Brain microvascular endothelial cell (primary cell): Measurements from ENCODE around the gene CDCP2.

Experiments
- DNase-seq: peaks from one replicate; pipeline ENCODE4 v3.0.0-alpha.2; 2020
- H3K27ac ChIP-seq: fragments of 250-450 bp; sonication (Bioruptor Pico); 2 replicates; pipeline ENCODE4 v1.5.1; 2020; ENCODE audit warnings: mild to moderate bottlenecking, moderate library complexity
- H3K27me3 ChIP-seq: fragments of 250-450 bp; sonication (Bioruptor Pico); replicated peaks from 2 replicates; pipeline ENCODE4 v1.5.1; 2020; ENCODE audit warnings: mild to moderate bottlenecking
- H3K36me3 ChIP-seq: fragments of 250-450 bp; sonication (Bioruptor Pico); replicated peaks from 2 replicates; pipeline ENCODE4 v1.5.1; 2020; ENCODE audit warnings: mild to moderate bottlenecking
- H3K4me3 ChIP-seq: 2 replicates; pipeline ENCODE4 v1.5.1; 2011; ENCODE audit warnings: low read depth, mild to moderate bottlenecking, control low read depth, low read length, moderate library complexity
- in situ Hi-C: cut with HindIII; loops from 2 replicates; pipeline ENCODE4 v1.10.0; 2017; ENCODE audit warnings: low sequenced_read_pairs, low pct_ligation_motif_present
- TF ChIP-seq, protein P1 (sequence below): IDR thresholded peaks from 2 replicates; pipeline ENCODE4 v1.5.1; 2011; ENCODE audit warnings: low read depth, mild to moderate bottlenecking, moderate library complexity, low read length, control low read depth, inconsistent platforms; ENCODE audit errors: missing control alignments

CDCP2 gene

DNA sequence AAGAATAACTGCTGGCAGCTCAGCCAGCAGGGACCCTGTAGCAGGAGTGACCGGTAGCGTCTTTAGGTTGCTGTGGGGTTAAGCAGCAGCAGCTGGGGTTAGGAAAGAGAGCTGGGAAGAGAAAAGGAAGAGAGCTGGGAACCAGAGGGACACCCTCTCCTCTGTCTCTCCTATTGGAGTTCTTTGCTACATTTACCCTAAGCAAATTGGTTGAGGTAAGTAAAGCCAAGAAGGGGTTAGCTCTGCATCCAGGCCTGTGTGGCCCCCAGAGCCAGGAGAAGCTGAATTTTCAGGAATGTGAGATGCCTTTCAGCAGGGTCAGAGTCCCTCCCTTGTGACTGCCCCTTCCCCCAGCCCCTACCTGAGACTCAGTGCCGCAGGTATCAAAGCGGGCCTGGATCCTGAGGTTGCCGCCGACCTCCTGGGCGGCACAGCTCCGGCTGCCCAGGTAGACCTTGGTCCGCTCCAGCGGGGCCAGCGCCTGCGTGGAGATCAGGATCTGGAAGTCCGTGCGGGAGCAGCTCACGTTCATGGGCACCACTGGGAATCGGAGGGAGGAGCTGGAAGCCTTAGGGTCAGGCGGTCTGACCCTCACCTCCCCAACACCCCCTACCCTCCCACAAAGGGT is 16.4 kb downstream of the CDCP2 start:
- TF ChIP-seq, protein P1, sequence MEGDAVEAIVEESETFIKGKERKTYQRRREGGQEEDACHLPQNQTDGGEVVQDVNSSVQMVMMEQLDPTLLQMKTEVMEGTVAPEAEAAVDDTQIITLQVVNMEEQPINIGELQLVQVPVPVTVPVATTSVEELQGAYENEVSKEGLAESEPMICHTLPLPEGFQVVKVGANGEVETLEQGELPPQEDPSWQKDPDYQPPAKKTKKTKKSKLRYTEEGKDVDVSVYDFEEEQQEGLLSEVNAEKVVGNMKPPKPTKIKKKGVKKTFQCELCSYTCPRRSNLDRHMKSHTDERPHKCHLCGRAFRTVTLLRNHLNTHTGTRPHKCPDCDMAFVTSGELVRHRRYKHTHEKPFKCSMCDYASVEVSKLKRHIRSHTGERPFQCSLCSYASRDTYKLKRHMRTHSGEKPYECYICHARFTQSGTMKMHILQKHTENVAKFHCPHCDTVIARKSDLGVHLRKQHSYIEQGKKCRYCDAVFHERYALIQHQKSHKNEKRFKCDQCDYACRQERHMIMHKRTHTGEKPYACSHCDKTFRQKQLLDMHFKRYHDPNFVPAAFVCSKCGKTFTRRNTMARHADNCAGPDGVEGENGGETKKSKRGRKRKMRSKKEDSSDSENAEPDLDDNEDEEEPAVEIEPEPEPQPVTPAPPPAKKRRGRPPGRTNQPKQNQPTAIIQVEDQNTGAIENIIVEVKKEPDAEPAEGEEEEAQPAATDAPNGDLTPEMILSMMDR = no peak
- Histone ChIP-seq H3K27me3 (no peaks in the 10 kb centered on the region), H3K27ac (no peak overlapping the region), H3K36me3 (no peaks in the 10 kb centered on the region), H3K4me3 (no peak overlapping the region)
- in situ Hi-C loops = no loop called here
- no peak for DNase-seq

DNA sequence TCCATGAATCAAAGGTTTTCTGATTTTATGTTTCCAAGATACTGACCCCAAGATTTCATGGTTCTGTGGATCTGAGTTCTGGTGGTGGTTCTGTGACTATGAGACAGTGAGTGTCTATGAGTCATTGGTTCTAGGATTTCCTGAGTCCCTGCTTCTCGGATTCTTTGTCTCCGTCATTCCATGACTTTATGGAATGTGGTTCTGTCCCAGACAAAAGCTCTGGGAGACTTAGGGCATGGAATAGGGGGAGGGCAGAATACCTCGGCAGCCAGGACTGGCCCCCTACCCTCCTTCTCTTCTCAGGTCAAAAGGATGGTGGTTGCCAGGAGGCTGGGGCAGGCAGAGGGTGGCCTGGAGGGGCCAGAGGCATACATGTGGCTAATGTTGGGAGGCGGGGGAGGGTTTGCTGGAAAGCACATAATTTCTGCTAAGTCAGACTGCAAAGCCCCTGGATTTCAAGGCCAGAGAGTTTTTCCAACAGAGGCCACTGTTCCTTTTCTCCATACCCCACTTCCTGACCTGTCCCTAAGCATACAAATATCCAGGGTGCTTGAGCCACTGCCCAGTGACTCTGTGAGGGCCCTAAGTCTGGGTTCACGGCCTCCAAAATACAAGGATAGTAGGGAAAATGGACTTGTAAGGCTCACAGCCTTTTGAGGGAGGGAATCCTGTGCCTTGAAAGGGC is 17.2 kb downstream of the CDCP2 start:
- DNase-seq = no peak
- Histone ChIP-seq H3K36me3 (no peaks in the 10 kb centered on the region), H3K4me3 (no peak overlapping the region), H3K27ac (no peak overlapping the region), H3K27me3 (no peaks in the 10 kb centered on the region)
- TF ChIP-seq, protein P1 = no peak
- in situ Hi-C loops = no loop called here

DNA sequence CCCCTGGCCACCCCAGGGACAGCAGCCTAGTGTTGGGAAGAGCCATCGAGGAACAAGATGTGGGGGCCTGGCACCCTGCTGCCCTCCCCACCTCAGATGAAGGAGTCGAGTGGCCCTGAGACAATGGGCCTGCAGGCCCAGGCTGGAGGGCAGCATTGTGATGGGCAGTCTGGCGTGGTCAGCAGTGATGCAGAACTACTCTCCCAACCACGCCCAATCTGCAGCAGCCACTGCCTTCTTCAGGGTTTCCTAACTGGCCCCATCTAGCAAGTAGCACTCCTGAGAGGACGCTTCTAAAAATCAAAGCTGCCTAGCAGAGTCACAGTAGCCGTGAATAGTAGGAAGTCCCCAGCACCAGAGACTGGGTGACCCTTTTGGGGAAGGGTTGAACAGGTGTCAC is 18.5 kb downstream of the CDCP2 start:
- Histone ChIP-seq H3K27me3 (no peaks in the 10 kb centered on the region), H3K36me3 (no peaks in the 10 kb centered on the region), H3K4me3 (no peak overlapping the region), H3K27ac (no peak overlapping the region)
- in situ Hi-C loops = no loop called here
- DNase-seq = no peak
- TF ChIP-seq, protein P1 = no peak

DNA sequence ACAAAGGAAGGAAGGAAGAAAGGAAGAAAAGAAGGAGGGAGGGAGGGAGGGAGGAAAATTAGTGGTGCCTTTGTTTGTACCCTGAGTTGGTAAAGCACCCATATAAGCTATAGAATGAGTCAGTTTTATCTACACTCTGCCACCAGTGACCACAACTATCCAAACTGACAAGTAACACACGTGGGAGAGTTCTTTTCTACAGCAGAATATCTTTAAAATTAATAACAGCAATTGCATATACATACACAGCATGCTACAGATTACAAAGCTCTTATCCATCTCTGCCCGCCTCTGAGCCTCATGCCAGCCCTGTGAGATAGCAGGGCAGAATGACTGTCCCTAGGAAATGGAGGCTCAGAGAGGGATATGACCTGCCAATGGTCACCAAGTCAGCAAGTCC is 20.3 kb downstream of the CDCP2 start:
- no peak for DNase-seq
- in situ Hi-C loops = no loop called here
- Histone ChIP-seq H3K4me3 (no peak overlapping the region), H3K27me3 (no peaks in the 10 kb centered on the region), H3K36me3 (no peaks in the 10 kb centered on the region), H3K27ac (no peak overlapping the region)
- TF ChIP-seq, protein P1 = no peak

DNA sequence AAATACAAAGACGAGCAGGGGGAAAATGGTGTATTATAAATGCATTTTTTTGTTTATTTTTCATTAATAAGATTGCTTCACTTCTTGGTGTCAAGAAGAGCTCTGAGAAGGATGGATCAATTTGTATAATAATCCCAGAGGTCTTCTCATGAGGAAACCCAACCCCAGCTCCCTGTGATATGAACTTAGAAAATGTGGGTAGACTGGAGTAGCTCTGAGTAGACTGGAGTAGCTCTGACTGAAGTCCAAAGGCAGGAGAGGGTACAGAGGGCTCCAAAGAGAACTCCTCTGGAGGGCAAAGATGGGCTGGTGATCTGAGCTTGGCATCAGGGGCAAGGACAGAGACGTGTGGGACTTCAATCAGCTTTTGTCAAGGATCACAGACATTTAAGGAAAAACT is 21.4 kb downstream of the CDCP2 start:
- TF ChIP-seq, protein P1 = no peak
- Histone ChIP-seq H3K4me3 (no peak overlapping the region), H3K36me3 (no peaks in the 10 kb centered on the region), H3K27me3 (no peaks in the 10 kb centered on the region), H3K27ac (no peak overlapping the region)
- DNase-seq = no peak
- in situ Hi-C loops = no loop called here
